Sciatic nerve (tissue), 2 donors: Measurements from ENCODE around the gene MBD3L4. TPM values are rescaled to one million over a fixed set of nuclear protein-coding genes. Genes with fewer than 3 reads are reported as not detected.
"Not testable (repeated sequence)": the region's sequence is repeated elsewhere in the genome, so short reads cannot be mapped to it uniquely, and the experiment has no call there.

ENCODE experiments used
- ATAC-seq: fragments of 200-7000 bp; cut with Tn5 transposase; one replicate; pipeline ENCODE4 v1.9.1; 2020; ENCODE audit warnings: mild to moderate bottlenecking, moderate library complexity
- DNase-seq: peaks from one replicate; pipeline ENCODE4 v3.0.0-alpha.2; 2020; ENCODE audit warnings: low spot score
- intact Hi-C: fragments of 100-400 bp; cut with DNase I; formaldehyde crosslinking; loops from one replicate; pipeline ENCODE4 v1.14.2; 2022
- total RNA-seq: library from RNA; stranded (reverse); fragmentation: NEBNext Ultra II Directional; extraction: Animal tissue kit (Norgen Biotek cat#: 25700); gene quantifications from one replicate; pipeline ENCODE4 v1.2.1, GENCODE V29; 2021
- donor health status: DM: no; HTN: no; CAD: no.
- donor health status: DM: no; HTN: no; CAD: no.

The MBD3L4 gene
- total RNA-seq, 1 donor from 2014 or later = not detected

- intact Hi-C loops, DNase-seq, ATAC-seq: not testable (repeated sequence)
Measured at GRCh38 chr19:7054635-7055368, 14.8 kb upstream of the MBD3L4 start.

GRCh38 chr19:7052896-7053295 lies 12.9 kb upstream of the MBD3L4 start:
- DNase-seq, intact Hi-C loops, ATAC-seq: not testable (repeated sequence)

GRCh38 chr19:7051421-7051820 lies 11.4 kb upstream of the MBD3L4 start:
- DNase-seq, intact Hi-C loops: not testable (repeated sequence)

GRCh38 chr19:7049021-7049420 lies 9.0 kb upstream of the MBD3L4 start, which contains the start of gene MBD3L2:
Gene MBD3L2, plus strand, starts transcription at chr19:7049321. Its CDS starts 53 bp downstream, at chr19:7049374.
- DNase-seq = not testable (repeated sequence)

More at GRCh38 chr19:7051421-7051820, 11.4 kb upstream of the MBD3L4 start:
- ATAC-seq = not testable (repeated sequence)

GRCh38 chr19:7041563-7041962 lies 1.6 kb upstream of the MBD3L4 start:
- ATAC-seq, DNase-seq, intact Hi-C loops: not testable (repeated sequence)

More at GRCh38 chr19:7049021-7049420, 9.0 kb upstream of the MBD3L4 start, which contains the start of gene MBD3L2:
- intact Hi-C loops, ATAC-seq: not testable (repeated sequence)

- ATAC-seq, DNase-seq, intact Hi-C loops: not testable (repeated sequence)
Measured at GRCh38 chr19:7030278-7030677, 9.7 kb downstream of the MBD3L4 start, which contains the start of gene MBD3L5. Gene MBD3L5, plus strand, starts transcription at chr19:7030578. Its CDS starts 34 bp downstream, at chr19:7030612.

- DNase-seq, intact Hi-C loops, ATAC-seq: not testable (repeated sequence)
Measured at GRCh38 chr19:7028790-7029189, 11.2 kb downstream of the MBD3L4 start.

GRCh38 chr19:7021331-7021730 lies 18.6 kb downstream of the MBD3L4 start, which contains the start of gene MBD3L2B:
Gene MBD3L2B, minus strand, starts transcription at chr19:7021431. Its CDS starts 34 bp downstream, at chr19:7021397.
- intact Hi-C loops, ATAC-seq, DNase-seq: not testable (repeated sequence)

- intact Hi-C loops = no loop called here
- DNase-seq (no peak), ATAC-seq (no peak)
Measured at GRCh38 chr19:7018828-7019227, 21.2 kb downstream of the MBD3L4 start.

- intact Hi-C loops = no loop called here
- no peak for ATAC-seq
- DNase-seq = no peak
Measured at GRCh38 chr19:7013678-7014077, 26.3 kb downstream of the MBD3L4 start.

GRCh38 chr19:7010722-7011593 lies 29.0 kb downstream of the MBD3L4 start:
- no peak for DNase-seq
- intact Hi-C loops = no loop called here
- no peak for ATAC-seq

- ATAC-seq (no peak), DNase-seq (no peak)
- intact Hi-C loops = no loop called here
Measured at GRCh38 chr19:7007859-7008258, 32.1 kb downstream of the MBD3L4 start.

- ATAC-seq (no peak), DNase-seq (no peak)
- intact Hi-C loops = no loop called here
Measured at GRCh38 chr19:7006135-7006704, 33.8 kb downstream of the MBD3L4 start.

GRCh38 chr19:7004313-7004931 lies 35.6 kb downstream of the MBD3L4 start:
- no peak for DNase-seq
- no peak for ATAC-seq
- intact Hi-C loops = no loop called here

- ATAC-seq (no peak), DNase-seq (no peak)
- intact Hi-C loops = no loop called here
Measured at GRCh38 chr19:7000816-7001215, 39.2 kb downstream of the MBD3L4 start.

- DNase-seq (no peak), ATAC-seq (no peak)
- intact Hi-C loops = no loop called here
Measured at GRCh38 chr19:7000333-7000732, 39.6 kb downstream of the MBD3L4 start.

- no peak for ATAC-seq
- intact Hi-C loops = no loop called here
- no peak for DNase-seq
Measured at GRCh38 chr19:6999933-7000332, 40.0 kb downstream of the MBD3L4 start.

- intact Hi-C loops = no loop called here
- ATAC-seq (no peak), DNase-seq (no peak)
Measured at GRCh38 chr19:6997679-6998445, 42.1 kb downstream of the MBD3L4 start.
